OCI-LY1 (cell line): ENCODE data around the gene ZEB1.

ENCODE experiments used
- EZH2 ChIP-seq: fragments of 200-600 bp; sonication (generic), shearing (Covaris generic); IDR thresholded peaks from 2 replicates; pipeline ENCODE4 v1.8.0; 2017; ENCODE audit warnings: borderline replicate concordance, mixed run types, mild to moderate bottlenecking, antibody characterized with exemption, low read length, moderate library complexity, mixed read lengths
- TF ChIP-seq, protein P1 (sequence below): fragments of 200-600 bp; sonication (generic), shearing (Covaris generic); IDR thresholded peaks from 2 replicates; pipeline ENCODE4 v1.5.1; 2017; ENCODE audit warnings: mild to moderate bottlenecking, antibody characterized with exemption, low read length, moderate library complexity, mixed read lengths

GRCh38 chr10:31321396-31321941, 2.5 kb downstream of the ZEB1 start:
- TF ChIP-seq, protein P1, sequence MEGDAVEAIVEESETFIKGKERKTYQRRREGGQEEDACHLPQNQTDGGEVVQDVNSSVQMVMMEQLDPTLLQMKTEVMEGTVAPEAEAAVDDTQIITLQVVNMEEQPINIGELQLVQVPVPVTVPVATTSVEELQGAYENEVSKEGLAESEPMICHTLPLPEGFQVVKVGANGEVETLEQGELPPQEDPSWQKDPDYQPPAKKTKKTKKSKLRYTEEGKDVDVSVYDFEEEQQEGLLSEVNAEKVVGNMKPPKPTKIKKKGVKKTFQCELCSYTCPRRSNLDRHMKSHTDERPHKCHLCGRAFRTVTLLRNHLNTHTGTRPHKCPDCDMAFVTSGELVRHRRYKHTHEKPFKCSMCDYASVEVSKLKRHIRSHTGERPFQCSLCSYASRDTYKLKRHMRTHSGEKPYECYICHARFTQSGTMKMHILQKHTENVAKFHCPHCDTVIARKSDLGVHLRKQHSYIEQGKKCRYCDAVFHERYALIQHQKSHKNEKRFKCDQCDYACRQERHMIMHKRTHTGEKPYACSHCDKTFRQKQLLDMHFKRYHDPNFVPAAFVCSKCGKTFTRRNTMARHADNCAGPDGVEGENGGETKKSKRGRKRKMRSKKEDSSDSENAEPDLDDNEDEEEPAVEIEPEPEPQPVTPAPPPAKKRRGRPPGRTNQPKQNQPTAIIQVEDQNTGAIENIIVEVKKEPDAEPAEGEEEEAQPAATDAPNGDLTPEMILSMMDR = no peak
- no peak for TF ChIP-seq EZH2
